GM12872 (cell line): ENCODE data around the gene FXYD1.

Experiments used
- CTCF ChIP-seq: IDR thresholded peaks from 3 replicates; pipeline ENCODE4 v1.5.1; 2011; ENCODE audit warnings: low read depth, mild to moderate bottlenecking, low read length, moderate library complexity; ENCODE audit not compliant: insufficient read depth

FXYD1 gene

GRCh38 chr19:35177377-35178274 lies 39.0 kb downstream of the FXYD1 start:
- no peak for TF ChIP-seq CTCF

- TF ChIP-seq CTCF, result no peak
These were observed 40.1 kb downstream of the FXYD1 start for GRCh38 chr19:35178701-35179100.

- TF ChIP-seq CTCF, result no peak
These were observed 41.2 kb downstream of the FXYD1 start for GRCh38 chr19:35179830-35180229.

GRCh38 chr19:35181387-35181786 lies 42.8 kb downstream of the FXYD1 start:
- TF ChIP-seq CTCF, result no peak

- TF ChIP-seq CTCF, result no peak
These were observed 45.6 kb downstream of the FXYD1 start for GRCh38 chr19:35184267-35184666.

- TF ChIP-seq CTCF, result no peak
These were observed 46.3 kb downstream of the FXYD1 start for GRCh38 chr19:35184884-35185283.
